Gastroesophageal sphincter (tissue), 4 donors: ENCODE measurements around the gene MSH3. TPM values are rescaled to one million over a fixed set of nuclear protein-coding genes. Genes with fewer than 3 reads are reported as not detected.

Source experiments
- ATAC-seq: fragments of 150-250 bp; one replicate; pipeline ENCODE4 v1.9.1; 2016; ENCODE audit warnings: mild to moderate bottlenecking, moderate library complexity
- H3K27ac ChIP-seq, 4 donors: fragments of 200-600 bp; sonication (generic) in 3 of 4; 1 replicate in 3 of 4; 2 replicates in 1 of 4; pipeline ENCODE4 v1.5.1; 2016 to 2019
- H3K27me3 ChIP-seq: fragments of 200-600 bp; sonication (generic); one replicate; pipeline ENCODE4 v1.5.1; 2019
- H3K36me3 ChIP-seq, 2 donors: fragments of 200-600 bp; sonication (generic); one replicate each; pipeline ENCODE4 v1.5.1; 2019; ENCODE audit warnings: control low read depth in 1 of 2
- H3K4me1 ChIP-seq, 3 donors: fragments of 200-600 bp; sonication (generic); 1 replicate in 2 of 3; 2 replicates in 1 of 3; pipeline ENCODE4 v1.5.1; 2016 to 2019; ENCODE audit warnings: control low read depth in 2 of 3
- H3K4me3 ChIP-seq, 2 donors: fragments of 200-600 bp; sonication (generic); one replicate each; pipeline ENCODE4 v1.5.1; 2019; ENCODE audit warnings: mild to moderate bottlenecking in 1 of 2, moderate library complexity in 1 of 2
- H3K9me3 ChIP-seq, 3 donors: fragments of 200-600 bp; sonication (generic); one replicate each; pipeline ENCODE4 v1.5.1; 2017 to 2019; ENCODE audit warnings: control low read depth in 2 of 3
- EP300 ChIP-seq: sonication (generic); formaldehyde crosslinking; IDR thresholded peaks from one replicate; pipeline ENCODE4 v1.6.1; 2017; ENCODE audit warnings: antibody characterized with exemption, mild to moderate bottlenecking
- POLR2A ChIP-seq, 2 donors: fragments of 450-650 bp; IDR thresholded peaks; one replicate each; pipeline ENCODE4 v1.6.1; 2017; ENCODE audit warnings: antibody characterized with exemption in 2 of 2, mild to moderate bottlenecking in 2 of 2, moderate library complexity in 1 of 2
- POLR2AphosphoS5 ChIP-seq: sonication (generic); formaldehyde crosslinking; IDR thresholded peaks from one replicate; pipeline ENCODE4 v1.6.1; 2017; ENCODE audit warnings: antibody characterized with exemption
- WGBS, 2 donors: methylation state at CpG; one replicate each; pipeline ENCODE4 v1.1.5; 2018; ENCODE audit warnings: low coverage in 1 of 2; 5-methylcytosine and 5-hydroxymethylcytosine counted together
- total RNA-seq, 4 donors: library from RNA; depleted of rRNA; stranded (reverse); fragments of >200 nt; gene quantifications; one replicate each; pipeline ENCODE4 v1.1.0, GENCODE V29; 2016
- TF ChIP-seq, protein P1 (sequence below), 4 experiments: fragments of 200-600 bp in 2 of 4; fragments of 450-650 bp in 2 of 4; sonication (generic) in 1 of 4; IDR thresholded peaks; one replicate each; pipeline ENCODE4 v1.5.1; 2017 to 2019; ENCODE audit warnings: antibody characterized with exemption in 4 of 4, mild to moderate bottlenecking in 2 of 4, moderate library complexity in 2 of 4

MSH3 gene
- total RNA-seq, 4 donors from 2014 or later: 10.7 to 14.0 (median 12.0) TPM

DNA sequence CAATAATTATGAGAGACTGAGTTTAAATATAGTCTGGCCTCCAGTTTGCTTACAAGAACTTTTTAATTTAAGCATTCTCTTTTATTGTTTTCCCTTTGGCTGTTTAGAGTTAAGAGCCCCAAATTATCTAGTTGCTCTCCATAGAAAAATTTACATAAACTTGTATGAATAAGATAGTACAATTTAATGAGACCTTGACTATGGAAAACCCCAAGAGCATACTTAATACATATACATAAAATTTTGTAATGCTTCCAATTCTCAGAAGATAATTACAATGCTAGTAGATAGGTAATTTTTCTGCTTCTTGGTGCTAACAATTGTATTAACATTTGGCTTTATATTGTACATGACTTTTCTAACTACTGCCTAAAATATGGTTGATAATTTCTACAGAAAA, 20.3 kb upstream of the MSH3 start:
- Histone ChIP-seq H3K4me3 (no peak overlapping the region), H3K36me3 (peaks cover 0 to 73% of the 10 kb centered on the region in 2 donors), H3K27me3 (no peaks in the 10 kb centered on the region), H3K27ac (no peak overlapping the region), H3K4me1 (no peaks in the 10 kb centered on the region), H3K9me3 (no peaks in the 10 kb centered on the region)
- no peak for ATAC-seq
- TF ChIP-seq, protein P1, sequence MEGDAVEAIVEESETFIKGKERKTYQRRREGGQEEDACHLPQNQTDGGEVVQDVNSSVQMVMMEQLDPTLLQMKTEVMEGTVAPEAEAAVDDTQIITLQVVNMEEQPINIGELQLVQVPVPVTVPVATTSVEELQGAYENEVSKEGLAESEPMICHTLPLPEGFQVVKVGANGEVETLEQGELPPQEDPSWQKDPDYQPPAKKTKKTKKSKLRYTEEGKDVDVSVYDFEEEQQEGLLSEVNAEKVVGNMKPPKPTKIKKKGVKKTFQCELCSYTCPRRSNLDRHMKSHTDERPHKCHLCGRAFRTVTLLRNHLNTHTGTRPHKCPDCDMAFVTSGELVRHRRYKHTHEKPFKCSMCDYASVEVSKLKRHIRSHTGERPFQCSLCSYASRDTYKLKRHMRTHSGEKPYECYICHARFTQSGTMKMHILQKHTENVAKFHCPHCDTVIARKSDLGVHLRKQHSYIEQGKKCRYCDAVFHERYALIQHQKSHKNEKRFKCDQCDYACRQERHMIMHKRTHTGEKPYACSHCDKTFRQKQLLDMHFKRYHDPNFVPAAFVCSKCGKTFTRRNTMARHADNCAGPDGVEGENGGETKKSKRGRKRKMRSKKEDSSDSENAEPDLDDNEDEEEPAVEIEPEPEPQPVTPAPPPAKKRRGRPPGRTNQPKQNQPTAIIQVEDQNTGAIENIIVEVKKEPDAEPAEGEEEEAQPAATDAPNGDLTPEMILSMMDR (IDR thresholded peaks at IDR 0.05): no peak
- no peak for TF ChIP-seq POLR2AphosphoS5
- no peak for TF ChIP-seq EP300
- no peak for TF ChIP-seq POLR2A (IDR thresholded peaks at IDR 0.05)

DNA sequence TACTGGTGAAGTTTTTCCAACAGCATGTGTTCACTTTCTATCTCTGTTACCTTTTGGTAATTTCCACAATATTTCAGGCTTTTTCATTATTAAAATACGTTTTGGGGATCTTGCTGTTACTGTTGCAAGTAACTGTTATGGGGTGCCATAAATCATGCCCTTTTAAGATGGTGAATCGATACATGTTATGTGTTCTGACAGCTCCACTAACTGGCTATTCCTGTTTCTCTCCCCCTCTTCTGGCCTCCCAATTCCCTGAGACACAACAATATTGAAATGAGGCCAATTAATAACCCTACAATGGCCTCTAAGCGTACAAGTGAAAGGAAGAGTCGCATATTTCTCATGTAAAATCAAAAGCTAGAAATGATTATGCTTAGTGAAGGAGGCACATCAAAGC, 13.1 kb upstream of the MSH3 start:
- no peak for TF ChIP-seq EP300
- TF ChIP-seq POLR2AphosphoS5: no peak
- TF ChIP-seq, protein P1 (IDR thresholded peaks at IDR 0.05): no peak
- no peak for TF ChIP-seq POLR2A (IDR thresholded peaks at IDR 0.05)
- Histone ChIP-seq H3K27ac (no peak overlapping the region), H3K27me3 (no peaks in the 10 kb centered on the region), H3K4me1 (no peaks in the 10 kb centered on the region), H3K4me3 (no peak overlapping the region), H3K36me3 (peaks cover 0 to 98% of the 10 kb centered on the region in 2 donors), H3K9me3 (no peaks in the 10 kb centered on the region)
- 97% methylated on average over 4 of the region's 4 CpGs; no CpG with 5 or more reads in 1 of the 2 donors for WGBS, 2 donors
- no peak for ATAC-seq

DNA sequence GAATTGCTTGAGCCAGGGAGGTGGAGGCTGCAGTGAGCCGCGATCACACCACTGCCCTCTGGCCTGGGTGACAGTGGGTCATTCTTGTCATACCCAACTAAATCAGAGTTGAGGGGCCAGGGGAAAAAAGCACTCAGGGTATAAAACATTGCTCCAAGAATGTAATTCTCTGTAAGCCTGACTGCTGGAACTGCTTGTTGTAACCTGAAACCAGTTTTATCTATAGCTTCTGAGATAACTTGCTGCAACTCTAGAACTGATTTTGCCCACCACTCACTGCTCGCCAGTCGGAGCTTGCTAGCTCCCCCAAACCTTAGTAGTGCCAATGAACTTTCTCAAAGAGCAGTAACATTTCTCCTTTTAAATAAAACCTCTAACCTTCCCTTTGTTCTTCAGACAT, 9.6 kb upstream of the MSH3 start:
- H3K4me3 ChIP-seq: no peak overlapping the region
- no peaks in the 10 kb centered on the region for H3K27me3 ChIP-seq
- TF ChIP-seq POLR2A (IDR thresholded peaks at IDR 0.05) (no peak), POLR2AphosphoS5 (no peak), EP300 (no peak)
- TF ChIP-seq, protein P1 (IDR thresholded peaks at IDR 0.05): no peak
- ATAC-seq: no peak
- no peaks in the 10 kb centered on the region for H3K4me1 ChIP-seq
- H3K9me3 ChIP-seq: no peaks in the 10 kb centered on the region
- no peak overlapping the region for H3K27ac ChIP-seq
- H3K36me3 ChIP-seq: peaks cover 0 to 91% of the 10 kb centered on the region in 2 donors
- WGBS, 2 donors: 70 to 89% methylated on average over 2 to 4 of the region's 4 CpGs

DNA sequence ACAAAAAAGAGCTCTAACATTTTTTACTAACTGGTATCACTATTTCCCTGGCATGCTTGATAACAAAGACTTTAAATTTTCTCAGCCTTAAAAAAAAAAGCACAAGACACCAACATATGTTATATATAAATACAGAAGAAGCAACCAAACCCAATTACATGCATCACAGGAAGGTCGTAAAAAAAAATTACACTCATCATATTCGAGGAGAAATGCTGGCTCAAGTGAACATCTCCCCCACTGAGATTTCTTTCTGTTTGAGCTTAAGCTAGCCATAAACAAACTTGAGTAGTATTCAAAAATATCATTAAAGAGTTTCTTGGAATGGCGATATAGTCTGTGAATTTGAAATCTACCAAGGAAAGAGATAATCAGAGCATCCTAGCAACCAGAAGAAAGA, 7.5 kb upstream of the MSH3 start:
- WGBS, 2 donors: 75 to 88% methylated on average over 3 of the region's 3 CpGs
- H3K9me3 ChIP-seq: no peaks in the 10 kb centered on the region
- H3K27me3 ChIP-seq: no peaks in the 10 kb centered on the region
- no peak overlapping the region for H3K4me3 ChIP-seq
- no peak overlapping the region for H3K27ac ChIP-seq
- ATAC-seq: no peak
- peaks cover 0 to 70% of the 10 kb centered on the region in 2 donors for H3K36me3 ChIP-seq
- no peaks in the 10 kb centered on the region for H3K4me1 ChIP-seq
- TF ChIP-seq POLR2A (IDR thresholded peaks at IDR 0.05) (no peak), POLR2AphosphoS5 (no peak), EP300 (no peak)
- TF ChIP-seq, protein P1 (IDR thresholded peaks at IDR 0.05): no peak

DNA sequence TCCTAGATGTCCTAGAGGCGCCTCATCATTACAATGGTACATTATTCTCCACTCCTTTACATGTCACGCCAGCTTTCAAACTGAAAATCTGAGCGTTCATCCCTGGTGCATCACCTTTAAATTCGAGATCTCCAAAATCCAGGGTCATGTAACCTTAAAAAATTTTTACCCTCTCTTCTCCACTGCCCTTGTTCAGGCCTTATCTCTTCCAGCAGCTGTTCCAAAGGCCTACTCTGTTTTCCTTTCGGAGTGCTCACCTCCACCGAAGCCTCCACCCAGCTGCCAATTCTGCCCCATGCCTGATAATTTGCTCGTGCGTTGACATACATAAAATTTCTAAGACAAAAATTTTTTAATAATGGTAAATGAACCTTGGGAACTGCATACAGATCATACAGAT, 950 bp upstream of the MSH3 start:
- Histone ChIP-seq H3K27me3 (no peaks in the 10 kb centered on the region), H3K4me1 (peaks cover 5 to 23% (median 9%) of the 10 kb centered on the region in 3 donors), H3K36me3 (peaks cover 0 to 29% of the 10 kb centered on the region in 2 donors), H3K9me3 (no peaks in the 10 kb centered on the region), H3K4me3 (peak overlapping the region in 1 of 2 donors; percentile 95), H3K27ac (no peak overlapping the region)
- WGBS, 2 donors: 35 to 41% methylated on average over 7 of the region's 8 CpGs
- no peak for ATAC-seq
- TF ChIP-seq, protein P1 (IDR thresholded peaks at IDR 0.05): no peak
- TF ChIP-seq POLR2A (IDR thresholded peaks at IDR 0.05) (no peak), POLR2AphosphoS5 (no peak), EP300 (no peak)
